GF-D8 (cell line): Measurements from ENCODE around the gene ITIH6.
"Not testable (repeated sequence)": the region's sequence is repeated elsewhere in the genome, so short reads cannot be mapped to it uniquely, and the experiment has no call there.

ENCODE experiments used
- DNase-seq: peaks from one replicate; lab custom pipeline; 2025; lab: John Stamatoyannopoulos, UW

Gene ITIH6

GRCh38 chrX:54799046-54799445 is 991 bp upstream of the ITIH6 start:
- no peak for DNase-seq

- no peak for DNase-seq
Observed at GRCh38 chrX:54794795-54795194, 3.3 kb downstream of the ITIH6 start.

GRCh38 chrX:54794028-54794427 is 4.0 kb downstream of the ITIH6 start:
- DNase-seq = no peak

- not testable (repeated sequence) for DNase-seq
Observed at GRCh38 chrX:54789405-54789804, 8.7 kb downstream of the ITIH6 start.

GRCh38 chrX:54788446-54788845 is 9.6 kb downstream of the ITIH6 start:
- DNase-seq = no peak

GRCh38 chrX:54786967-54787366 is 11.1 kb downstream of the ITIH6 start:
- no peak for DNase-seq

GRCh38 chrX:54785901-54786300 is 12.2 kb downstream of the ITIH6 start:
- no peak for DNase-seq

GRCh38 chrX:54776987-54777672 is 20.9 kb downstream of the ITIH6 start:
- no peak for DNase-seq

- no peak for DNase-seq
Observed at GRCh38 chrX:54776061-54776460, 22.0 kb downstream of the ITIH6 start.

- DNase-seq = not testable (repeated sequence)
Observed at GRCh38 chrX:54774391-54775094, 23.5 kb downstream of the ITIH6 start.

GRCh38 chrX:54758114-54759055 is 39.7 kb downstream of the ITIH6 start:
- DNase-seq = no peak

GRCh38 chrX:54754854-54755253 is 43.2 kb downstream of the ITIH6 start:
- DNase-seq = no peak

- no peak for DNase-seq
Observed at GRCh38 chrX:54748626-54749025, 49.4 kb downstream of the ITIH6 start.

- DNase-seq = no peak
Observed at GRCh38 chrX:54747733-54748393, 50.2 kb downstream of the ITIH6 start.

GRCh38 chrX:54746928-54747327 is 51.1 kb downstream of the ITIH6 start:
- no peak for DNase-seq

GRCh38 chrX:54745676-54746075 is 52.4 kb downstream of the ITIH6 start:
- no peak for DNase-seq

GRCh38 chrX:54738567-54738966 is 59.5 kb downstream of the ITIH6 start:
- not testable (repeated sequence) for DNase-seq

GRCh38 chrX:54736298-54736942 is 61.6 kb downstream of the ITIH6 start:
- DNase-seq = not testable (repeated sequence)

GRCh38 chrX:54721424-54721823 is 76.6 kb downstream of the ITIH6 start:
- no peak for DNase-seq

GRCh38 chrX:54715621-54716020 is 82.4 kb downstream of the ITIH6 start:
- DNase-seq = no peak

GRCh38 chrX:54714424-54714823 is 83.6 kb downstream of the ITIH6 start:
- no peak for DNase-seq
